Hepatocyte (in vitro differentiated cells): ENCODE measurements around the gene CENPE. TPM values are rescaled to one million over a fixed set of nuclear protein-coding genes. Genes with fewer than 3 reads are reported as not detected.
A peak's percentile ranks its signal among the peaks of the same experiment; 100 is the strongest.
"Not testable (repeated sequence)": the region's sequence is repeated elsewhere in the genome, so short reads cannot be mapped to it uniquely, and the experiment has no call there.

Experiments
- DNase-seq: peaks from one replicate; pipeline ENCODE4 v3.0.0-alpha.2; 2016; ENCODE audit warnings: low spot score
- H2AFZ ChIP-seq: fragments of 200-600 bp; sonication (generic); 2 replicates; pipeline ENCODE4 v1.6.0; 2016; ENCODE audit warnings: antibody characterized with exemption, mild to moderate bottlenecking
- H3K27ac ChIP-seq: fragments of 200-600 bp; sonication (generic); 2 replicates; pipeline ENCODE4 v1.5.1; 2016; ENCODE audit warnings: mild to moderate bottlenecking
- H3K27me3 ChIP-seq: fragments of 200-600 bp; sonication (generic); 2 replicates; pipeline ENCODE4 v1.6.1; 2016
- H3K36me3 ChIP-seq: fragments of 200-600 bp; sonication (generic); replicated peaks from 2 replicates; pipeline ENCODE4 v1.5.1; 2016; ENCODE audit warnings: low read depth; ENCODE audit not compliant: insufficient read depth
- H3K4me1 ChIP-seq: fragments of 200-600 bp; sonication (generic); 2 replicates; pipeline ENCODE4 v1.5.1; 2016; ENCODE audit warnings: mild to moderate bottlenecking, moderate library complexity; ENCODE audit not compliant: insufficient read depth
- H3K4me2 ChIP-seq: fragments of 200-600 bp; sonication (generic); 2 replicates; pipeline ENCODE4 v1.6.0; 2016
- H3K4me3 ChIP-seq: fragments of 200-600 bp; sonication (generic); 2 replicates; pipeline ENCODE4 v1.5.1; 2016; ENCODE audit warnings: mild to moderate bottlenecking
- H3K79me2 ChIP-seq: fragments of 200-600 bp; sonication (generic); 2 replicates; pipeline ENCODE4 v1.6.0; 2017; ENCODE audit warnings: mild to moderate bottlenecking
- H3K9me2 ChIP-seq: fragments of 200-600 bp; sonication (generic); replicated peaks from 2 replicates; pipeline ENCODE4 v1.6.0; 2017; ENCODE audit warnings: mild to moderate bottlenecking; ENCODE audit not compliant: insufficient read depth
- H3K9me3 ChIP-seq: fragments of 200-600 bp; sonication (generic); 2 replicates; pipeline ENCODE4 v1.5.1; 2016; ENCODE audit warnings: low read depth, mild to moderate bottlenecking
- H4K20me1 ChIP-seq: fragments of 200-600 bp; sonication (generic); 2 replicates; pipeline ENCODE4 v1.6.0; 2016; ENCODE audit warnings: mild to moderate bottlenecking; ENCODE audit not compliant: insufficient read depth, poor library complexity, severe bottlenecking
- CTCF ChIP-seq: fragments of 200-600 bp; sonication (generic); IDR thresholded peaks from 2 replicates; pipeline ENCODE4 v1.5.1; 2016; ENCODE audit warnings: antibody characterized with exemption, mild to moderate bottlenecking; ENCODE audit not compliant: poor library complexity
- EZH2 ChIP-seq: fragments of 200-600 bp; sonication (generic); IDR thresholded peaks from 2 replicates; pipeline ENCODE4 v1.6.1; 2016; ENCODE audit warnings: antibody characterized with exemption, mild to moderate bottlenecking, borderline replicate concordance
- EZH2phosphoT487 ChIP-seq: fragments of 200-600 bp; sonication (generic); IDR thresholded peaks from one replicate; pipeline ENCODE4 v1.6.1; 2018; ENCODE audit warnings: antibody characterized with exemption, mild to moderate bottlenecking, low read depth, moderate library complexity; ENCODE audit not compliant: unreplicated experiment, severe bottlenecking
- WGBS: methylation state at CpG from one replicate; pipeline ENCODE4 v1.1.6; 2016; ENCODE audit warnings: low lambda C conversion rate; ENCODE audit errors: missing lambda C conversion rate; 5-methylcytosine and 5-hydroxymethylcytosine counted together
- polyA plus RNA-seq: library from polyadenylated mRNA; unstranded; fragments of >200 nt; fragmentation: Nextera tagmentation; extraction: Ambion mirVana; gene quantifications from 2 replicates; pipeline ENCODE4 v1.2.1, GENCODE V29; 2016
- total RNA-seq: library from RNA; depleted of rRNA; stranded (reverse); fragments of >200 nt; gene quantifications from 2 replicates; pipeline ENCODE4 v1.2.3, GENCODE V29; 2014

The CENPE gene
- total and polyA plus RNA-seq, 2 experiments from 2014 or later = 1.2 to 6.3 TPM

GRCh38 chr4:103199009-103199408 lies 866 bp upstream of the CENPE start:
- DNase-seq = no peak
- Histone ChIP-seq H3K9me3 (no peaks in the 10 kb centered on the region), H3K27ac (peak overlapping the region; percentile 52), H3K9me2 (no peaks in the 10 kb centered on the region), H3K4me1 (no peaks in the 10 kb centered on the region), H3K36me3 (no peaks in the 10 kb centered on the region), H2AFZ (peak overlapping the region; percentile 57), H3K4me2 (peak overlapping the region; percentile 72), H3K27me3 (no peaks in the 10 kb centered on the region), H3K4me3 (no peak overlapping the region), H4K20me1 (no peaks in the 10 kb centered on the region), H3K79me2 (no peaks in the 10 kb centered on the region)
- TF ChIP-seq CTCF = no peak
- TF ChIP-seq EZH2phosphoT487 = no peak
- WGBS = 97% methylated on average over 9 of the region's 9 CpGs

GRCh38 chr4:103197765-103198110 lies 405 bp downstream of the CENPE start:
- H3K27me3 ChIP-seq = no peaks in the 10 kb centered on the region
- no peaks in the 10 kb centered on the region for H3K9me3 ChIP-seq
- peak overlapping the region; percentile 9 for H3K4me3 ChIP-seq
- H3K79me2 ChIP-seq = no peaks in the 10 kb centered on the region
- no peaks in the 10 kb centered on the region for H3K9me2 ChIP-seq
- H3K27ac ChIP-seq = peak overlapping the region; percentile 52
- H3K4me2 ChIP-seq = peak overlapping the region; percentile 72
- peak overlapping the region; percentile 57 for H2AFZ ChIP-seq
- 2% methylated on average over 9 of the region's 9 CpGs for WGBS
- no peak for TF ChIP-seq EZH2
- no peak for TF ChIP-seq EZH2phosphoT487
- no peak for TF ChIP-seq CTCF
- DNase-seq = no peak
- no peaks in the 10 kb centered on the region for H3K4me1 ChIP-seq
- no peaks in the 10 kb centered on the region for H3K36me3 ChIP-seq
- no peaks in the 10 kb centered on the region for H4K20me1 ChIP-seq

- Histone ChIP-seq H3K4me1 (no peaks in the 10 kb centered on the region), H3K27ac (no peak overlapping the region), H3K9me2 (no peaks in the 10 kb centered on the region), H3K27me3 (no peaks in the 10 kb centered on the region), H4K20me1 (no peaks in the 10 kb centered on the region), H2AFZ (no peak overlapping the region), H3K4me2 (no peak overlapping the region), H3K9me3 (no peaks in the 10 kb centered on the region), H3K36me3 (no peaks in the 10 kb centered on the region), H3K4me3 (no peak overlapping the region), H3K79me2 (no peaks in the 10 kb centered on the region)
- TF ChIP-seq CTCF (no peak), EZH2 (no peak), EZH2phosphoT487 (no peak)
- WGBS = 90% methylated on average over 2 of the region's 2 CpGs
- no peak for DNase-seq
Measured at GRCh38 chr4:103193457-103193856, 4.7 kb downstream of the CENPE start.

- no peak overlapping the region for H3K4me3 ChIP-seq
- no peaks in the 10 kb centered on the region for H3K27me3 ChIP-seq
- H3K4me2 ChIP-seq = no peak overlapping the region
- H3K4me1 ChIP-seq = no peaks in the 10 kb centered on the region
- H3K36me3 ChIP-seq = no peaks in the 10 kb centered on the region
- H3K9me2 ChIP-seq = no peaks in the 10 kb centered on the region
- no peak for DNase-seq
- no peaks in the 10 kb centered on the region for H4K20me1 ChIP-seq
- no peak overlapping the region for H2AFZ ChIP-seq
- TF ChIP-seq EZH2phosphoT487 = no peak
- H3K9me3 ChIP-seq = no peaks in the 10 kb centered on the region
- H3K79me2 ChIP-seq = no peaks in the 10 kb centered on the region
- H3K27ac ChIP-seq = no peak overlapping the region
Measured at GRCh38 chr4:103171006-103171405, 27.1 kb downstream of the CENPE start.

- H3K27me3 ChIP-seq, H3K9me3 ChIP-seq, H3K4me3 ChIP-seq, H3K36me3 ChIP-seq, H3K27ac ChIP-seq, H2AFZ ChIP-seq, DNase-seq, H3K4me2 ChIP-seq, H4K20me1 ChIP-seq, H3K79me2 ChIP-seq, H3K9me2 ChIP-seq, H3K4me1 ChIP-seq: not testable (repeated sequence)
- WGBS = 100% methylated on average over 2 of the region's 2 CpGs
Measured at GRCh38 chr4:103169750-103170149, 28.4 kb downstream of the CENPE start.
